ENCODE measurements around the gene NRP1.

DNA sequence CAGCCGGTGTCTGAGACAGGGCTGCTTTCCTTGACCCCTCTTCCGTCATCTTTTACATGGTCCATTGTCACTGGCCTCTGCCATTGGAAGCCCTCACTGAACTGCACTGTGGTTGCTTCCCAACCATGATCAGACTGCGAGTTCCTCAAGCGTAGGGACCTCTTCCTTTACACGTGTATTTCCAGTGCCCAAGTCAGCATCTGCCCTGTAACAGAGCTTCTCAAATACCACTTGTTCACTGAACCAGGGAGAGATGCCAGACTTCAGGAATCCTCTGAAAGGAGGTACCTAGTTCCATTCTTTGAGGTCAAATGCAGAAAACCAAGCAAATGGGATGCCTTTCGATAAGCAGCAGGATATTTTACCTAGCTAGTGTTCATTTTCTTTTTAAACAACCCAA, 145.1 kb downstream of the NRP1 start:
- TF ChIP-seq, protein P1, sequence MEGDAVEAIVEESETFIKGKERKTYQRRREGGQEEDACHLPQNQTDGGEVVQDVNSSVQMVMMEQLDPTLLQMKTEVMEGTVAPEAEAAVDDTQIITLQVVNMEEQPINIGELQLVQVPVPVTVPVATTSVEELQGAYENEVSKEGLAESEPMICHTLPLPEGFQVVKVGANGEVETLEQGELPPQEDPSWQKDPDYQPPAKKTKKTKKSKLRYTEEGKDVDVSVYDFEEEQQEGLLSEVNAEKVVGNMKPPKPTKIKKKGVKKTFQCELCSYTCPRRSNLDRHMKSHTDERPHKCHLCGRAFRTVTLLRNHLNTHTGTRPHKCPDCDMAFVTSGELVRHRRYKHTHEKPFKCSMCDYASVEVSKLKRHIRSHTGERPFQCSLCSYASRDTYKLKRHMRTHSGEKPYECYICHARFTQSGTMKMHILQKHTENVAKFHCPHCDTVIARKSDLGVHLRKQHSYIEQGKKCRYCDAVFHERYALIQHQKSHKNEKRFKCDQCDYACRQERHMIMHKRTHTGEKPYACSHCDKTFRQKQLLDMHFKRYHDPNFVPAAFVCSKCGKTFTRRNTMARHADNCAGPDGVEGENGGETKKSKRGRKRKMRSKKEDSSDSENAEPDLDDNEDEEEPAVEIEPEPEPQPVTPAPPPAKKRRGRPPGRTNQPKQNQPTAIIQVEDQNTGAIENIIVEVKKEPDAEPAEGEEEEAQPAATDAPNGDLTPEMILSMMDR (IDR thresholded peaks at IDR 0.05 in 4 of 5, conservative IDR thresholded peaks at IDR 0.05 in 1 of 5), result no peak
- no peak for TF ChIP-seq POLR2A (IDR thresholded peaks at IDR 0.05)
